MCF 10A (cell line): ENCODE data around the gene LANCL3. TPM values are rescaled to one million over a fixed set of nuclear protein-coding genes. Genes with fewer than 3 reads are reported as not detected.

ENCODE experiments used
- BruUV-seq: library from RNA; stranded (reverse); fragments of 400-500 nt; replicated peaks from 2 replicates; lab custom pipeline; 2021; lab: Mats Ljungman, UMichigan
- CTCF ChIA-PET: fragments of 300-600 bp; sonication (Branson Sonifier 250); formaldehyde crosslinking; extraction: SDS; loops from one replicate; lab custom pipeline; 2021; ENCODE audit warnings: antibody characterized with exemption, inconsistent platforms; lab: Yijun Ruan, JAX
- POLR2A ChIA-PET: fragments of 300-600, 350-650 bp; sonication (Branson Sonifier 250); formaldehyde crosslinking; extraction: SDS; loops from one replicate; lab custom pipeline; 2020; ENCODE audit warnings: antibody characterized with exemption, inconsistent platforms; lab: Yijun Ruan, JAX
- DNase-seq: peaks from one replicate; pipeline ENCODE4 v3.0.0-alpha.2; 2018; ENCODE audit not compliant: unreplicated experiment
- H3K27ac Mint-ChIP-seq: one replicate; pipeline ENCODE4 v1.8.0; 2022; ENCODE audit warnings: mild to moderate bottlenecking, low read depth, mixed read lengths; ENCODE audit not compliant: unreplicated experiment
- H3K27me3 Mint-ChIP-seq: one replicate; pipeline ENCODE4 v1.8.0; 2022; ENCODE audit warnings: mixed read lengths; ENCODE audit not compliant: insufficient read depth, unreplicated experiment
- H3K36me3 Mint-ChIP-seq: one replicate; pipeline ENCODE4 v1.8.0; 2022; ENCODE audit warnings: mild to moderate bottlenecking, moderate library complexity, mixed read lengths; ENCODE audit not compliant: insufficient read depth, unreplicated experiment
- H3K4me1 Mint-ChIP-seq: one replicate; pipeline ENCODE4 v1.8.0; 2022; ENCODE audit warnings: mixed read lengths; ENCODE audit not compliant: insufficient read depth, unreplicated experiment
- H3K4me3 Mint-ChIP-seq: one replicate; pipeline ENCODE4 v1.8.0; 2022; ENCODE audit warnings: mild to moderate bottlenecking, moderate library complexity, mixed read lengths; ENCODE audit not compliant: unreplicated experiment
- H3K9me3 Mint-ChIP-seq: one replicate; pipeline ENCODE4 v1.8.0; 2022; ENCODE audit warnings: mixed read lengths; ENCODE audit not compliant: unreplicated experiment
- CTCF ChIP-seq: fragments of 200-600 bp; IDR thresholded peaks from one replicate; pipeline ENCODE4 v1.8.0; 2022; ENCODE audit warnings: antibody characterized with exemption, mild to moderate bottlenecking; ENCODE audit not compliant: unreplicated experiment
- intact Hi-C: fragments of 100-400 bp; cut with micrococcal nuclease; formaldehyde crosslinking; loops from 2 replicates; pipeline ENCODE4 v1.14.1; 2022
- total RNA-seq: library from RNA; stranded (reverse); gene quantifications from 2 replicates; pipeline ENCODE4 v1.2.3, GENCODE V29; 2022

The LANCL3 gene
- total RNA-seq, 1 experiment from 2014 or later: 0.54 TPM

GRCh38 chrX:37590047-37590446, 18.6 kb downstream of the LANCL3 start:
- BruUV-seq: no TSS peak
- peaks cover 40% of the 10 kb centered on the region for H3K27me3 Mint-ChIP-seq
- H3K4me3 Mint-ChIP-seq: no peak overlapping the region
- no peaks in the 10 kb centered on the region for H3K9me3 Mint-ChIP-seq
- H3K36me3 Mint-ChIP-seq: no peaks in the 10 kb centered on the region
- H3K4me1 Mint-ChIP-seq: no peaks in the 10 kb centered on the region
- H3K27ac Mint-ChIP-seq: no peak overlapping the region
- intact Hi-C loops: no loop called here
- no peak for TF ChIP-seq CTCF
- ChIA-PET POLR2A (no interaction called here), CTCF (interaction anchor here (0.6 to 1.0 kb wide), 3 partner anchors 14 to 158 kb away, joined by 3 read pairs; no protein-coding TSS in a partner anchor)
- no peak for DNase-seq

- DNase-seq: no peak
- ChIA-PET POLR2A (interaction anchor here (0.9 to 1.7 kb wide), 3 partner anchors 10 to 16 kb away, joined by 4 to 6 read pairs (median 6); no protein-coding TSS in a partner anchor), CTCF (no interaction called here)
- intact Hi-C loops: no loop called here
- no peak for TF ChIP-seq CTCF
- Mint-ChIP-seq H3K36me3 (no peaks in the 10 kb centered on the region), H3K9me3 (no peaks in the 10 kb centered on the region), H3K4me3 (peak overlapping the region; percentile 11), H3K27me3 (peaks cover 54% of the 10 kb centered on the region), H3K4me1 (peaks cover 5% of the 10 kb centered on the region), H3K27ac (no peak overlapping the region)
- no TSS peak for BruUV-seq
Measured at GRCh38 chrX:37594755-37595382, 23.4 kb downstream of the LANCL3 start.

GRCh38 chrX:37599729-37600128, 28.3 kb downstream of the LANCL3 start:
- intact Hi-C loops: no loop called here
- TF ChIP-seq CTCF: no peak
- Mint-ChIP-seq H3K4me3 (no peak overlapping the region), H3K36me3 (no peaks in the 10 kb centered on the region), H3K27me3 (peaks cover 57% of the 10 kb centered on the region), H3K9me3 (no peaks in the 10 kb centered on the region), H3K4me1 (peaks cover 13% of the 10 kb centered on the region), H3K27ac (no peak overlapping the region)
- ChIA-PET POLR2A (no interaction called here), CTCF (interaction anchor here (0.7 kb wide), 1 partner anchor 10 kb away, joined by 3 read pairs; no protein-coding TSS in a partner anchor)
- BruUV-seq: no TSS peak
- DNase-seq: peak; percentile 43

GRCh38 chrX:37603938-37604409, 32.5 kb downstream of the LANCL3 start:
- Mint-ChIP-seq H3K27me3 (peaks cover 80% of the 10 kb centered on the region), H3K4me3 (no peak overlapping the region), H3K36me3 (no peaks in the 10 kb centered on the region), H3K27ac (peak overlapping the region; percentile 39), H3K4me1 (peaks cover 20% of the 10 kb centered on the region), H3K9me3 (no peaks in the 10 kb centered on the region)
- TF ChIP-seq CTCF: no peak
- DNase-seq: peak; percentile 43
- intact Hi-C loops: no loop called here
- BruUV-seq: no TSS peak
- ChIA-PET POLR2A (interaction anchor here (1.1 to 1.6 kb wide), 2 partner anchors 24 to 41 kb away, joined by 3 read pairs; no protein-coding TSS in a partner anchor), CTCF (interaction anchor here (0.9 to 1.2 kb wide), 2 partner anchors 14 to 42 kb away, joined by 3 read pairs; no protein-coding TSS in a partner anchor)
